Daoy (cell line): ENCODE results near the gene RBKS. TPM values are rescaled to one million over a fixed set of nuclear protein-coding genes. Genes with fewer than 3 reads are reported as not detected.
"Not testable (repeated sequence)": the region's sequence is repeated elsewhere in the genome, so short reads cannot be mapped to it uniquely, and the experiment has no call there.

Experiments
- DNase-seq: peaks from one replicate; pipeline ENCODE4 v3.0.0-alpha.2; 2015; ENCODE audit warnings: low read depth
- total RNA-seq: library from RNA; depleted of rRNA; stranded (reverse); fragments of >200 nt; shearing (Covaris generic); gene quantifications from 2 replicates; pipeline ENCODE4 v1.2.3, GENCODE V29; 2014

The RBKS gene
- total RNA-seq, 1 experiment from 2014 or later = 1.7 TPM

DNA sequence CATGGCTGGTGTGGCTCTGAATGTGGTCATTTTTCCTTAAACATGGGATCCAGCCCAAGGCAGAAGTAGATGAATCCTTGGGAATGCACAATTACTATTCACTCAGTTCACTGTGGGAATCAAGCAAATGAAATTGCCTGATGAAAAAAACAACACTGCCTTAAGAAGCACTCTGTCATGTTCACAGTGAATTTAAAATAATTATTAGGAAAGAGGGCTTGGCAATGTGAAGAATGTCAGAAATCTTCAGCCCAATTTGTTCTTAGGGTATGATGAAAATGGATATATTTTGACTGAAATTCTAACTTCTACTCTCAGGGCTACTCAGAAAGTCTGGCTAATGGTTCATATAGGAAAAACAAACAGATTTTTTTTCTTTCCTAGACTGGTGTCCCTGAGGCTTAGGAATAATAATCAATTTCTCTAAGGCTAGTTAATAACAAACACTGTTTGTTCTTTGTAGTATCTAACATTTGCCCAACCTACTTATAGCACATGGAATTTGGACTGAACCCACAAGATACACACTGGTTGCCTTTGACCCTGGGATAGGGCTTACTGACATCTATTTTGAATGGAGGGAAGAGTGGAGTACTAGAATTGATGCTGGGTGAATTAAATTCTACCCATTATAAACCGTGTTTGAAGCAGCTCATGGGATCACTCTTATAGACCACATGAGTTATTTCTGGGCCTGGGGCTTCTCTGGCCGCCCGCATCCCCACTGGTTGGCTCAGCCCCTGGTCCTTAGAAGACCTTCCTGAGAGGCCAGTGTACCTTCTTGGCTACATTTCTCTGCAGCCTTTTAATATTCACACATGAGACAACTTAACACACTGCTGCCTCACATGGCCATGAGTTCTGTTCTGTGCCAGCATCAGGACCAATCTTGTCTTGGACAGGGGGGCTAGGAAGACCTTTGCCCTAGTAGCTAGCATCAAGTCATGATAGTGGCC is 127.0 kb downstream of the RBKS start:
- no peak for DNase-seq

DNA sequence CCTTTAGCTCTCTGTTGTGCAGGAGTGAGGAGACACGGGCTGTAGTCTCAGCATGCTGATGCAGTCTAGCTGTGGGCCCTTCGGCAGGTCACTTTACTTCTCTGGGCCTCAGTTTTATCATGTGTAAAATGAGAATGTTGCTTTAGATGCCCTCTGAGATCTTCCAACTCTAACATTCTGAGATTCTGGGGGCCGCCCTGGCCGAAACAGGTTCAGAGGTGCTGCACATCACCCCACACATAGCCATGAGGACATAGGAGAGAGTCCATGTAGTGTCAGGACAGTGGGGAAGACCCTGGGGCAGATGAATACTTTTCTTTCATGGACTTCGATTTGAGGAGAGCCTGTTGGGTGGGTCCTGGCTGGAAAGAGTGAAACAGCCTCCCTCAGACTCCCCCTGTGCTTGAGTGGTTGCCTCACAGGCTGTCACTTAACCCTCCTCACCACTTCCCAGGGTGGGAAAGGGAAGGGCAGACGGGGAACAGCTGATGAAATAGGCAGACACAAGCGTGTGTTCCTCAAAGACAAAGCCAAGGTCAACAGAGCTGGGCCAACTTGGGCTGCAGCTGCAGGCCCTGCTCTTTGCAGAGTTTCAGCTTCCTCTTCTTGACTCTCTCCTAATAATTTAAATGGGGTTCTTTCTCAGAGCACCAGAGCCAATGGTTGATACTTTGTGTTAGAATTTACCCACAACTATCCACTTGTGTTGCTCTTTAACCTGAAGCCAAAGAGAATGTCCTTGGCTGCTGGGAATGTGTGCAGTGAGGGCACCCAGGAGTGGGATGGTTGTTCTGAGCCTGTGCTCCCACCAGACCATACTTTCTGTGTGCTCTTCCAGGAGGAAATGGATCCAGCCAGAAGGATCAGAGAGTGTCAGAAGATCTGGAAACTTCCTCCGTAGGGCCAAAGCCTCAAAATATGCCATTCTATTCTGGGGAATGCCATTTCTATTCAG is 133.4 kb downstream of the RBKS start:
- DNase-seq = no peak

DNA sequence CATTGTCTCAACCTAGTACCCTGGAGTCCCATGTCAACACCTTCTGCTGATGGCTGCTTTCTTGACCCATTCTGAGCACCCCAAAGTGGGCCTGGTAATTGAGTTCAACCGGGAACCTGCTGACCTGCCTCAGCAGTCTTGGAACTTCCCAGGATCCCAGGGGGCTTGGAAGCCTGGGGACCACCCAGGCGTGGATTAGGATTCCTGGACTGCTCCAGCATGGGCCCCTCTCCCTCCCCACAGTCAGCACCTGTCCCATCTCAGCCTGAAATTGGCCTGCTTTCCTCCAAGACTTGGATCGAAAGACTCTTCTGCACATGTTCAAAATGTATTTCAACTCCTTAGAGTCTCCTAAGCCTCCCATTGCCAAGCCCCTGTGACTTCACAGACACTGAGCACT is 134.1 kb downstream of the RBKS start:
- DNase-seq = no peak

DNA sequence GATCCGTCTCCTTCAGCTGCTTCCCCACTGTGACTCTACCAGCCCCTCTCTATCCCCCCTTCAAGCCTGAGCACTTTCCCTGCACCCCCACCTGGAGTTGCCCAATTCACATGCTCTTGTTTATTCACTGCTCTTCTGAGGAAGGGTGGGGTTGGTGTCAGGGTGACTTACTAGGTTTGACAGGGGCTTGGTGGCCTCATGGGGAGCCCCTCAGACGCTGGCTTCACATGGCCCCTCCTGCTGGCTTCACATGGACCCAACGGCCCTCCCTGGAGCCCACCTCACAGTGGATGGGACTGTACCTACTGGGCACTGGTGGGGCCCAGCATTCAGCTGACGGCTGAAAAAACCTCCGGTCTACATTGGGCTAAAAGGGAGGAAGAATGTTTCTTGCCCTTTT is 135.4 kb downstream of the RBKS start:
- DNase-seq = no peak

DNA sequence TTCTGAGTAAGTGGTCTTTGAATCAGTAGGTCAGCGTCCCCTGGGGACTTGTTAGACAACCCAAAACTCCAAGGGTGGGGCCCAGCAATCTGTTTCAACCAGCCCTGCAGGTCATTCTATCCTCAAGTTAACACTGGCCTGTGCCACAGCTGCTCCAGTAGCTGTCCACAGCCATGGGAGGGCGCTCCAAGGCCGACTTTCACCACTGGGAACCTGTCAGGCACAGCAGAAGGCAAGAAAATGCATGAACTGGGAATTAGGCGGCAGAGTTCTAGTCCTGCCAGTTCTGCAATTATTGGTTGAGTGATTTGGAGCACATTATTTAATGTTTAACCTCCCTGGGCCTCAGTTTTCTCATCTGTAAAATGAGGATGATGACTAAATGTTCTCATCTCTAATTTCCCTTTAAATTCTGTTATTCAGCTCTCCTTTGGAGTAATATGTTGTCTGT is 136.0 kb downstream of the RBKS start:
- peak; percentile 88 for DNase-seq

DNA sequence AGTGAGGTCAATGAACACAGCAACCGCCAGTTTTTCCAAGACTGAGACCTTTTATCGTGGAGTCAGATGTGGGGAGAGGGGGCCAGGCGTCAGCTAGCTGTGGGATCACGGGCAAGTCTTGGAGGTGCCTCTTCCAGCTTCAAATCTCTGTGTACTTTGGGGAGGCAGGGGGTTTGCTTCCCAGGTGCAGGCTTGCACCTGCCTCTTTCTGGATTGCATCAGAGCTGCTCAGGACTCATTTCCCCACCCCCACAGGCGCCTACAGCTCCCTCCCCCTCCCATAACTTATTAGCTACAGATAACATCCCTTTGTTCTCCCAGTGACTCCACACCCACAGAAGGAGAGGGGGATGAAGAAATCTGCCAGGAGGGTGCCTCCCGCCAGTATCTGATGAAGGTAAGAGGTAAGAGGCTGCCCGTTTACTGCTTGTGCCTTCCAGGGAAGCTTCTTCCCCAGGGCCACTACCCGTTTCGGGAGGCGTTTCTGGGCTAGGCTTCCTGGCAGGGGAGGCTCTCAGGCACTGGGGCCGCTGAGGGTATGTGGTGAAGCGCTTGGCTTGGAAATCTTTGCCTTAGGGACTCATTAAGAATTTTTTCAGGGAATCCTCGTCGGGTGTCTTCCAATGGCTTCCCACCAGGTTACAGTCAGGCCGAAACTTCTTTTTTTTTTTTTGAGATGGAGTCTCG is 137.5 kb downstream of the RBKS start:
- DNase-seq = no peak

DNA sequence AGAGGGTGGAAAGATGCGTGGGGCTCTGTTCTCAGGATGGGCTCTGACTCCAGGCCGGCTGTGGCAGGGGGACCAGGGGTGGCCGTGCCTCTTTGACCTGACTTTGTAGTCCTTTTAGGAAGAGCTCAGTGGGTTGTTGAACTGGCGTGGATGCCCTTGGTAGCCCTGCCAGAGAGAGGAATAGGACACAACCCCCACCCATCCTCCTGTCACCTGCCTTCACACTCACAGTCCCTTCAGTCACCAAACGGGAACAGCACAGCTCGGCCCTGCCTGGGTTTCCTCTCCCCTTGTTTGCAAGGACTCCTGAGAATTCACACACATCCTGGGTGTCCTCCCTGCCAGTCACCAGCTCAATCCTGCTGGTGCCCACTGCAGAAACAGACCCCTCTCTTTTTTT is 138.8 kb downstream of the RBKS start:
- no peak for DNase-seq

DNA sequence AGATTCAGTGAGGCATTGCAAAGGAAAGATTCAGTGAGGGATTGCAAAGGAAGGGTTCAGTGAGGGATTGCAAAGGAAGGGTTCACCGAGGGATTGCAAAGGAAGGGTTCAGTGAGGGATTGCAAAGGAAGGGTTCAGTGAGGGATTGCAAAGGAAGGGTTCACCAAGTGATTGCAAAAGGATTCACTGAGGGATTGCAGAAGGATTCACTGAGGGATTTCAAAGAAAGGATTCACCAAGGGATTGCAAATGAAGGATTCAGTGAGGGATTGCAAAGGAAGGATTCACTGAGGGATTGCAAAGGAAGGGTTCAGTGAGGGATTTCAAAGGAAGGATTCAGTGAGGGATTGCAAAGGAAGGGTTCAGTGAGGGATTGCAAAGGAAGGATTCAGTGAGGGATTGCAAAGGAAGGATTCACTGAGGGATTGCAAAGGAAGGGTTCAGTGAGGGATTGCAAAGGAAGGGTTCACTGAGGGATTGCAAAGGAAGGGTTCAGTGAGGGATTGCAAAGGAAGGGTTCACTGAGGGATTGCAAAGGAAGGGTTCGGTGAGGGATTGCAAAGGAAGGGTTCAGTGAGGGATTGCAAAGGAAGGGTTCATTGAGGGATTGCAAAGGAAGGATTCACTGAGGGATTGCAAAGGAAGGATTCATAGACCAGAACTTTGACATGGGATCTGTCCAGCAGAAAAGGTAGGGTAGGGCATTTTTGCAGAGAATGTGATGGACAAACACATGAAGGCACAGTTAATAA is 141.2 kb downstream of the RBKS start:
- not testable (repeated sequence) for DNase-seq

DNA sequence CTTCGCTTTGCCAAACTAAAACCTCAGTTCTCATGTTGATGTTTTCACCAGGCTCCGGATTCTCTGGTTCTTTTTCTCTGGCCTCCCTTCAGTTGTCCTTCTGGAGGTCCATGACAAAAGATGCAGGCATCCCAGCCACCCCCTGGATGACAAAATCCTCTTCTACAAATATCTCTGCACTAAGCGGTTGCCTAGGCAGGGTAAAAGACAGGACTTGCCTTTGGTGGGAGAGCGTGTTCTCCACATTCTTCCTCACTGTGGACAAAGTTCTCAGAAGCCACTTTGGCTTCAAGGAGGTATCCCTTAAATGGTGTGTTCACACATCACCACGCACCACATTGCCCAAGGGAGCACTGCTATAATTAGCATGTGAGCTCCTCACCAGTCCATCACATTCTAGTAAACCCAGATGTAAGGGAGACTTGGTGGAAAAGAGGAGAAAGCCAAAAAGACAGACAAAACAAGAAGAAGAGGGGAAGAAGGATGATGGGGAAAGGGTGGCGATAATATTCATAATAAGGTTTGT is 142.3 kb downstream of the RBKS start:
- no peak for DNase-seq

DNA sequence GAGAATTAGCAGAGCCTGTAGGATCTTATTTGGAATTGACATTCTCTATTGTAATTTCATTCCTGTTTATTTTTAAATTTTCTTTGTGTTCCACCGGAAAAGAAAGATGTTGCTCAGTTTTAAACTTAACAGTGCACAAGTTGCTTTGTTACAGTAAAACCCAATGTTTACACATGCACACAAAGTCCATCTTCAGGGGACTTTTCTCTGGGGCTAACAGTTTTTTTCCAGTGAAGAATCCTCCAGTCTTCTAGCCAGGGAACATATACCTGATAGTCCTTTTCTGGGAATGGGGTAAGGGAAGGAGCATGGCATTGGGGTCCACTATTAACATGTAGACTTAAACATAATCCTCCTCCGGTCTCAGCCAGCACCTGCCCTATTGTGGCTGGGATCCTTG is 143.9 kb downstream of the RBKS start:
- no peak for DNase-seq

DNA sequence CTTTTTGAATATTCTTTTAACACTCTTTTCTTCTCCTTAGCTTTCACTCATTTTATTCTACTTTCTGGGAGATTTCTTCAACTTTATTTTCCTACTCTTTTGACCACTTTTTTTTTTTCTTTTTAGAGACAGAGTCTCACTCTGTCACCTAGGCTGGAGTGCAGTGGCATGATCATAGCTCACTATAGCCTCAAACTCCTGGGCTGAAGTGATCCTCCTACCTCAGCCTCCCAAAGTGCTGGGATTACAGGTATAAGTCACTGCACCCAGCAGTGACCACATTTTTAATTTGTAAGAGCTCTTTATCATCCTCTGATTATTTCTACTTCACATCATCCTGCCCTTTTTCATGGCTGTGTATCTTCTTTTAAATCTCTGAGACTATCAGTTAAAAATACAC is 144.7 kb downstream of the RBKS start:
- not testable (repeated sequence) for DNase-seq

DNA sequence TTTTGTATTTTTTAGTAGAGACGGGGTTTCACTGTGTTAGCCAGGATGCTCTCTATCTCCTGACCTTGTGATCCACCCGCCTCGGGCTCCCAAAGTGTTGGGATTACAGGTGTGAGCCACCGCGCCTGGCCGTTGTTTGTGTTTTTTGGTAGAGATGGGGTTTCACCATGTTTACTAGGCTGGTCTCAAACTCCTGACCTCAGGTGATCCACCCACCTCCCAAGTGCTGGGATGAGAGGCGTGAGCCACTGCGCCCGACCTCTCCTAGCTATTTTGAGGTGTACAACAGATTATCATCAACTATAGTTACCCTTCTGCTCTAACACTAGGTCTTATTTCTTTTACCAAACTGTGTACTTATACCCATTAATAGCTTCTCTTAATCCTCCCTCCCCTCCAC is 147.6 kb downstream of the RBKS start:
- DNase-seq = no peak

DNA sequence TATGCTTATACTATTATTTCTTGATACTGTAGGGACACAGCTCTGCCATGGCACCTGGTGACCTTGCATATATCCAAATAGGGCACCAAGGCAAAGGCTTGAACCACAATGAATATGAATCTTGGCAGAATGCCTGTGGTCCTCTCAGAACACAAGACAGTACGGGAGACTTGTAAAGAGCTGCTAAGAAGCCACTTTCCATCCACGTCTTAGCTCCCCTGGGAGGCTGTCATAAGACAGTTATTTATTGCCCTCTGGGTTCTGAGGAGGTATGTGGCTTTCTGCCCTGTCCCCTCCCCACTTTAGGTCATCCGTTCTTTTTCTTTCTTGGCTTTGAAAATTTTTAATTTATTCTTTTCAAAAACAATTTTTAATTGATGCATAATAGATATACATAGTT is 148.5 kb downstream of the RBKS start:
- no peak for DNase-seq

DNA sequence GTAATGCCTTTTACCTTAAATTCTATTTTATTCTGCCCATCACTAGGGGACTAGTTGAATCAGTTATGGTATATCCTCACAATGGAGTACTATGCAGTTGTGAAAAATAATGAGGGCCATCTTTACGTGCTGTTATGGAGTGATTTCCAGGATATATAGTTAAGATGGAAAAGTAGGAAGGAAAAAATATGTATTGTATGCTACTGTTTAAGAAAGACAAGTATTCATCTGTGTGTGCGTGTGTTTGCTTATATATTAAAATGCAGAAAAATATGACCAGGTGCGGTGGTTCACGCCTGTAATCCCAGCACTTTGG is 151.2 kb downstream of the RBKS start:
- DNase-seq = no peak

DNA sequence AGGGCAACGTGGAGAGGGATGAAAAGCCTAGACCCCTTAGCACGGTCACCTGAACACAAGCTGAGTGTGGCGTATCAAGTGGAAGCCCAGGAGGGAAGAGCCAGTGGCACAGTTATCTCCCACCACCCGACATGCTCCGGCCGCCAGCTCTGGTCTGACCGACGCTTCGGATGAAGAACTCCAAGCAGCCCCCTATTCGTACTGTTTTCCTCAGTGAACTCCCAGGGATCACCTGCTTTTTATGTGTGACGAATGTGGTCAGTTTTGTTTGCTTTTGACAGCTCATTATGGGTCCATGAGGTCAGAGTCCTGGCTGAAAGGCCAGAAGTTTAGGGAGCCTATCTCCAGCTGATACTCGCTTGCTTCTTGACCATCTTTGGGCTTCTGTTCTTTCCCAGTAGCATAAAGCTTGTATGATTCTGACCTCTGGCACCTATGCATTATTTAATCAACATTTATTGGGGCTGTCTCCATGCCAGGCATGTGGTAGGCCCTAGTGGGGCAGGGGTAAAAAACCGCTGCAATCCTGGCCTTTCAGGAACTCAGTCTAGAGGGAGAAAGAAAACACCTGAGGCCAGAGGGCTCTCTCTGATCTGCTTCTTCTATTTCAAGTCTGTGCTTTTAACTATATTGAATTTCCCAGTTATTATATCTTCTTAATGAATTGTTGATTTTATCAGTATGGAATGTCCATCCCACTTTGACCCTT is 151.7 kb downstream of the RBKS start:
- DNase-seq = no peak

DNA sequence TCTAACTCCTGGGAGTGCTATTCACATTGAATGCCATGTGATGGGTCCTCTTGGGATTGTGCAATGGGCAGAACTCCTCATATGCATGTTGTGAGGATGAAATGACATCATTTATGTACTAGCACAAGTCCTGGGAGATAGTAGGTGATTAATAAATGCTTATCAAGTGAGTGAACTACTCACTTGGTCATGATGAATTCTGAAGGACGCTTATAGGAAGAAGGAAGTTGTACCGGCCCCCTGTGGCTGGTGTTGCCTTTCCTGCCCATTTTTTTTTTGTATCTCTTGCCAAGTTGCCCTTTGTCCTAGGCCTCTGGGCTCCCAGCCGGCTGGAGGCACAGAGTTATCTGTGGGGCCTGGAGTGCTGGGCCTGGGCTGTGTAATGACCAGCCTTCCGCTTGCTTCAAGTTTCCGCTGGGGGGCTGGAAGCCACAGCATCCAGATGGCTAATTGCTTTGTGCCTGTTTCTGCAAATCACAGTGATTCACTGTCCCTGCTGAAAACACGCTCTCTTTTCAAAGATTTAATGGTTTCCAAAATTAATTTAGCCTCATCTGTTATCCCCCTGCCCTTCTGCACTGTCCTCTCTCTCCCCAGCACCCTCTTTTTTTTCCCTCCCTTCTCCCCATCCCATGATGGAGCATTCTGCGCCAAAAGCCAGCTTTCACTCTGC is 152.4 kb downstream of the RBKS start:
- DNase-seq = peak; percentile 73

DNA sequence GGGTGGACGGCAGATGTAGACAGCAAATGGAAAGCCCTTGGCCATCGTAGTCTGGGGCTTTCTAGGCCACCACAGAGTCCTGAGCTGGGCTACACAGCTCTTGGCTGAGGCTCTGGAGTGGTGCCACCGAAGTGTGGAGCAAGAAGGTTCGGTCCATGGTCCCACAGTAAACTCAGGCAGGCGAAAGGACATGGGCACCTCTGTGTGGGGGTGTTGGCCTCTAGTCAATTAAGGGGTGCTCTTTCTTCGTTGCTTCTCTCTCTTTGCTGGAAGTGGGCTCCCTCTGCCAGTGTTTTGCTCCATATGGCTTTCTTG is 153.3 kb downstream of the RBKS start:
- no peak for DNase-seq

DNA sequence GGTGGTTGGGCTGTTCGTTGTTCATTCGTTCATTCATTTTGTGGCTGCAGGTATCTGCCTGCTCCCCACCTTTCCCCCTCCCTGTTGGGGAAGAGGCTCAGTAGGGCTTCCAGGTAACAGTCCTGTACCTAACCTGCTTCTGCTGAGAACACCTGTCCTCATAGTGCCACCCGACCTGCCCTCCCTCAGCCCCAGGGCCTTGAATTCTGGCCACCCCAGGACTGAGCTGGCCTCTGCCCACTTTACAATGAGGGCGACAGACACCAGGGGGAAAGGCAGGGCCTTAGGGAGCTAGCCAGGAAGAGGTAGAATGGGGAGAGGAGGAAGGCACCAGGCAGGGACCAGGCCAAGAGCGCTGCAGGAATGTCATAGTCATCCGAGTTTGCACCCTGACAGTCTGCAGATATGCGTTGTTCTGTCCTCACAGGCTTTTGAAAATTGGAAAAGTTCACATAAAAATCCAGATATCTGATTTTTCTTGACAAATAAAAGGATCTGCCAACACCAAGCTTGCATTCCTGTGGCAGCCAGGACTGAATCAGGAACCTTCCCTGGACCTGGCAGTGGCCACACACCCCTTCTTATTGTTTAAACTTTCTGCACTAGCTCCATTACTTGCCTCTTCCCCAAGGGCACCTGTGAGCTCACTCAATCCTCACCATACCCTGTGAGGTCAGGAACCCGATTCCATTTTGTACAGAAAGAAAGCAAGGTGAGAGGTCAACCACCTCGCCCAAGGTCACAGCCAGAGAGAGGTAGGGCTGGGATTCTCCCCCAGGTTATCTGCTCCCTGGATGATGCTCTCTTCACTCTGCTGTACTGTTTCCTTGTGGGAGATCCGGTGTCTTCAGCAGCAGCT is 153.9 kb downstream of the RBKS start:
- DNase-seq = no peak

DNA sequence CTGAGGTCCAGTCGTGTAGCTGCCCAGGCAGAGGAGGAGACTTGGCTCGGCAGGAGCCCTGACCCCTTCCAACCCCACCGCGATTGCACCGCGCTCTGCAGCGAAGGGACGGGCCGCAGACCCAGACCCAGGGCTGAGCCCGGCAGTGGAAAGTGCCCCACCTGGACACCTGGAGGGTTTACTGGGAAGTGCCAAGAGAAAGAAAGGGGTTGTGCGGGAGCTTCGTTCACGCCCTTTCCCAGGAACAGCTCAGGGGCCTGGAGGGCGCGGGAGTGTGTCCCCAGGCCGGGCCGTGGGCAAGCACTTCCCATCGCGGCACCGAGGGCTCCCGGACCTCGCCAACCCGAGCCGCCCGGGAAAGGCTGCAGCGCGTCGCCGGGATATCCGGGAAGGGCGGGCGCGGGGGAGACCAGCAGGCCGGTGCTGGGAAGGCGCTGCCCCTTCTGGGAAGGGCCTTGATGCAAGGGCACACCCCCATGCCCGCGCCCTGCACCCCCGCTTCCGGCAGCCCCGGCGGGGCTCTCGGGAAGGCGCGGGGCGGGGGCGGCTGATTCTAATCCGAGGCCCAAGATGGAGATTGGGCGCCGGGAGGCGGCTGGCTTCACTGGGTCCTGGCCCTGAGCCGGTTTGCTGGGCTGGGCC is 154.8 kb downstream of the RBKS start:
- peak; percentile 83 for DNase-seq
